ENCODE measurements around the gene OR5C1. TPM values are rescaled to one million over a fixed set of nuclear protein-coding genes. Genes with fewer than 3 reads are reported as not detected.

Gene OR5C1
- not detected for total RNA-seq
- not detected for polyA plus RNA-seq (ENCODE audit: insufficient read length in 2 of 2)
- long read RNA-seq, donor 1, result 0 reads
- long read RNA-seq, donor 2, result 0 reads
- long read RNA-seq, donor 3, result 0 reads
- long read RNA-seq, donor 4, result 0 reads

GRCh38 chr9:122788831-122789230 lies at the start of gene OR5C1:
Gene OR5C1, plus strand, starts transcription at chr9:122788933. Its CDS starts 0 bp downstream, at chr9:122788933.
- H3K9me3 ChIP-seq (ENCODE audit: control insufficient read depth, insufficient read depth, low read length), result no peaks in the 10 kb centered on the region
- no peak within 1 kb of the TSS for H3K4me3 ChIP-seq (ENCODE audit: low read depth, low read length)
- H3K4me1 ChIP-seq (ENCODE audit: control insufficient read depth, insufficient read depth, low read length), result no peaks in the 10 kb centered on the region
- 89% methylated on average over 12 of the region's 12 CpGs for WGBS (ENCODE audit: insufficient coverage)
- H3K36me3 ChIP-seq (ENCODE audit: control insufficient read depth, insufficient read depth, low read length), result no peaks in the 10 kb centered on the region
- no peaks in the 10 kb centered on the region for H3K27me3 ChIP-seq (ENCODE audit: control insufficient read depth, insufficient read depth, low read length)
- no peak for DNase-seq (ENCODE audit: low read depth in 4 of 6, low spot score in 6 of 6)
- no peak within 1 kb of the TSS for H3K27ac ChIP-seq (ENCODE audit: low read depth, low read length)

DNA sequence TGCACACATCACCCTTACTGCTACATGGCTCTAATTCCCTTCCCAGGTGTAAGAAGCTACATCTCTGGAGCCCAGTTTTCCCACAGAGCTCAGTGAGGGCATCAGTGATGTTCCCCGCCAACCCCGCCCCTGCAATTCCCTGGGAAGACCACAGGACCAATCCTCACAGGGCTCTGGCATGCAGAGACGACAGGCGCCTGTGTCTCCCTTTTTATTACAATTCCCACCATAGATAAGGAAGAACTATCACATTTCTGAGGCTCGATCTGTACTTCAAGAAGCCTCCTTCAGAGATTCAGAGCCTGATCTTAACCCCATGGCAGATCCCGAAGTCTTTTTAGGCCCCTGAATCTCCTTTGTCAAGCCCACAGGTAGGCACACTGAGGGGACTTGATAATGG lies 46.7 kb upstream of the OR5C1 start, which contains the start of gene OR1L6:
TSS of gene OR1L6 (plus strand) at position 301 of the 400 bp plus-strand sequence. CDS start 7,545 bp downstream, outside the sequence.
- Histone ChIP-seq H3K9me3 (ENCODE audit: control insufficient read depth, insufficient read depth, low read length) (peaks cover 2% of the 10 kb centered on the region), H3K4me3 (ENCODE audit: low read depth, low read length) (no peak within 1 kb of the TSS), H3K4me1 (ENCODE audit: control insufficient read depth, insufficient read depth, low read length) (no peaks in the 10 kb centered on the region), H3K36me3 (ENCODE audit: control insufficient read depth, insufficient read depth, low read length) (no peaks in the 10 kb centered on the region), H3K27ac (ENCODE audit: low read depth, low read length) (no peak within 1 kb of the TSS), H3K27me3 (ENCODE audit: control insufficient read depth, insufficient read depth, low read length) (no peaks in the 10 kb centered on the region)
- DNase-seq (ENCODE audit: low read depth in 4 of 6, low spot score in 6 of 6), result no peak
- WGBS (ENCODE audit: insufficient coverage), result 58% methylated on average over 5 of the region's 6 CpGs

GRCh38 chr9:122754825-122755224 lies 33.9 kb upstream of the OR5C1 start:
- H3K36me3 ChIP-seq (ENCODE audit: control insufficient read depth, insufficient read depth, low read length), result no peaks in the 10 kb centered on the region
- H3K4me1 ChIP-seq (ENCODE audit: control insufficient read depth, insufficient read depth, low read length), result no peaks in the 10 kb centered on the region
- no peak for DNase-seq (ENCODE audit: low read depth in 4 of 6, low spot score in 6 of 6)
- H3K27ac ChIP-seq (ENCODE audit: low read depth, low read length), result no peak overlapping the region
- H3K4me3 ChIP-seq (ENCODE audit: low read depth, low read length), result no peak overlapping the region
- 0% methylated on average over 1 of the region's 2 CpGs for WGBS (ENCODE audit: insufficient coverage)
- peaks cover 5% of the 10 kb centered on the region for H3K9me3 ChIP-seq (ENCODE audit: control insufficient read depth, insufficient read depth, low read length)
- no peaks in the 10 kb centered on the region for H3K27me3 ChIP-seq (ENCODE audit: control insufficient read depth, insufficient read depth, low read length)

DNA sequence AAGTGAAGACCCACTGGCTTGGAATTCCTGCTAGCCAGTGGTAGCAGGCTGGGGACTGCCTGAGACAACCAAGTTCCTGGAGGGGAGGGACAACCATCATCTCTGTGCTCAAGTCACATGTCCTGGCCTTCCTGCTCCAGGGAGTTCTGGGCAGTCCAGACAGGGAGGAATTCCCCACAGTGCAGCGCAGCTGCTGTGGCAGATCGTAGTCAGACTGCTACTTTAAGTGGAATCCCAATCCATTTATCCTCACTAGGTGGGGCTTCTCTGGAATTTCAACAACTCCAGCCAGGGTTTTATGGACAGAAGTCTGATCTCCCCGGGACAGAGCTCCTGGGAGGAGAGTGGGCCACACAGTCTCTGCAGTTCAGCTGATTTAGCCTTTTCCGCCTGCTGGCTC lies 20.9 kb upstream of the OR5C1 start:
- WGBS (ENCODE audit: insufficient coverage), result 82% methylated on average over 4 of the region's 4 CpGs
- Histone ChIP-seq H3K4me1 (ENCODE audit: control insufficient read depth, insufficient read depth, low read length) (no peaks in the 10 kb centered on the region), H3K9me3 (ENCODE audit: control insufficient read depth, insufficient read depth, low read length) (no peaks in the 10 kb centered on the region)

GRCh38 chr9:122777052-122777451 lies 11.7 kb upstream of the OR5C1 start:
- Histone ChIP-seq H3K4me1 (ENCODE audit: control insufficient read depth, insufficient read depth, low read length) (no peaks in the 10 kb centered on the region), H3K4me3 (ENCODE audit: low read depth, low read length) (no peak overlapping the region), H3K27me3 (ENCODE audit: control insufficient read depth, insufficient read depth, low read length) (no peaks in the 10 kb centered on the region), H3K9me3 (ENCODE audit: control insufficient read depth, insufficient read depth, low read length) (no peaks in the 10 kb centered on the region), H3K27ac (ENCODE audit: low read depth, low read length) (no peak overlapping the region), H3K36me3 (ENCODE audit: control insufficient read depth, insufficient read depth, low read length) (no peaks in the 10 kb centered on the region)
- WGBS (ENCODE audit: insufficient coverage), result 86% methylated on average over 5 of the region's 8 CpGs
- no peak for DNase-seq (ENCODE audit: low read depth in 4 of 6, low spot score in 6 of 6)

More for the DNA sequence above, 20.9 kb upstream of the OR5C1 start:
- no peaks in the 10 kb centered on the region for H3K27me3 ChIP-seq (ENCODE audit: control insufficient read depth, insufficient read depth, low read length)
- H3K36me3 ChIP-seq (ENCODE audit: control insufficient read depth, insufficient read depth, low read length), result no peaks in the 10 kb centered on the region
- DNase-seq (ENCODE audit: low read depth in 4 of 6, low spot score in 6 of 6), result no peak
- H3K4me3 ChIP-seq (ENCODE audit: low read depth, low read length), result no peak overlapping the region
- no peak overlapping the region for H3K27ac ChIP-seq (ENCODE audit: low read depth, low read length)

DNA sequence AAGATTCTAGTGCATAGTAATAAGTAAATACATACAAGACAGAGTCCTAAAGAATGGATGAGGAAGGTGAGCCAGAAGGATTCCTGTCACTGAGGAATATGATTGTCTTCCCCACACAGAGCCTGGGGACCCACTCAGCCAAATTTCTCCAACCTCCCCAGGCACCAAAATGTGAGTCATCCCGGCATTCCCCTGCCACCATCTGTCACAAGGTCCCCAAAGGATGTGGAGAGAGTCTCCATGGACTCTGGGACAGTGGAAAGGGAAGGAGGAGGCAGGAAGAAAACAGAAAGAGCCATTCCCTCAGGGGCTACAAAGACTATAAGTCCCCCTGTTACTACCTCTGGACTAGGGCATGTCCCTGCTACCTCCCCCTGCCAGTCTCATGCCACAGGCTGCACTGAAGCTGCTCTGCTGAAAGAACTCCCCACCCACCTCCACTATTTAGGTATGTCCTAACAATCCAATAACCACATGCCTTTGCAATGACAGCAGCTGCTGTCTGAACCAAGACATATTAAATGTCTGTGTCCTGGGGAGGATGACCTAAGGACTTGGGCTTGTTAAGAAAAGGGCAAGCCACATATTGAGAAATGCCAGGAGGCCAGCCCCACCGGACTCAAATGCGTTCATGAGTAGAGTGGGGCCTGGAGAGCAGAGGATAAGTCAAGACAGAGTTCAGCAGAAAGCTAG lies 10.7 kb upstream of the OR5C1 start:
- Histone ChIP-seq H3K27ac (ENCODE audit: low read depth, low read length) (no peak overlapping the region), H3K27me3 (ENCODE audit: control insufficient read depth, insufficient read depth, low read length) (no peaks in the 10 kb centered on the region), H3K9me3 (ENCODE audit: control insufficient read depth, insufficient read depth, low read length) (no peaks in the 10 kb centered on the region), H3K4me3 (ENCODE audit: low read depth, low read length) (no peak overlapping the region), H3K4me1 (ENCODE audit: control insufficient read depth, insufficient read depth, low read length) (no peaks in the 10 kb centered on the region), H3K36me3 (ENCODE audit: control insufficient read depth, insufficient read depth, low read length) (no peaks in the 10 kb centered on the region)
- no peak for DNase-seq (ENCODE audit: low read depth in 4 of 6, low spot score in 6 of 6)
- WGBS (ENCODE audit: insufficient coverage), result no CpG with 5 or more reads among the region's 3 CpGs

DNA sequence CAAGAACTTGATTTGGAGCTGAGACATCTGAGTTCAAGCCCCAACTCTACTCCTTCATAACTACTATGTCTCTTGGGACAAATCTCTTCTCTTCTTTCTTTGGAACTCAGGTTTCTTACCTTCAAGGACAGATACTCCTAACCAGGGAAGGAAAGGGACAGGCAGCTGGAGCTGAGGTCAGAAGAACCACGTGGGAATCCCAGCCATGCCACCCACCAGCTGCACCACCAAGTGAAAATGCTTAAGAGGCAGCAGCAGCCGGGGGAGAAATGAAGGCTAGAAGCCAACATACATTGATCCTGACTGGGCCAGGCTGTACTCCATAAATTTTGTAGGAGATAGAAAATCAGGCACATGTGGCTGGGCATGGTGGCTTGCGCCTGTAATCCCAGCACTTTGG lies 9.6 kb upstream of the OR5C1 start:
- no peak for DNase-seq (ENCODE audit: low read depth in 4 of 6, low spot score in 6 of 6)
- no peaks in the 10 kb centered on the region for H3K36me3 ChIP-seq (ENCODE audit: control insufficient read depth, insufficient read depth, low read length)
- H3K27me3 ChIP-seq (ENCODE audit: control insufficient read depth, insufficient read depth, low read length), result no peaks in the 10 kb centered on the region
- no peak overlapping the region for H3K27ac ChIP-seq (ENCODE audit: low read depth, low read length)
- H3K9me3 ChIP-seq (ENCODE audit: control insufficient read depth, insufficient read depth, low read length), result no peaks in the 10 kb centered on the region
- H3K4me3 ChIP-seq (ENCODE audit: low read depth, low read length), result no peak overlapping the region
- no CpG with 5 or more reads among the region's 3 CpGs for WGBS (ENCODE audit: insufficient coverage)
- H3K4me1 ChIP-seq (ENCODE audit: control insufficient read depth, insufficient read depth, low read length), result no peaks in the 10 kb centered on the region

GRCh38 chr9:122780026-122780425 lies 8.7 kb upstream of the OR5C1 start:
- no peaks in the 10 kb centered on the region for H3K4me1 ChIP-seq (ENCODE audit: control insufficient read depth, insufficient read depth, low read length)
- no peak overlapping the region for H3K27ac ChIP-seq (ENCODE audit: low read depth, low read length)
- no peak overlapping the region for H3K4me3 ChIP-seq (ENCODE audit: low read depth, low read length)
- no CpG with 5 or more reads among the region's 4 CpGs for WGBS (ENCODE audit: insufficient coverage)
- no peaks in the 10 kb centered on the region for H3K9me3 ChIP-seq (ENCODE audit: control insufficient read depth, insufficient read depth, low read length)
- H3K36me3 ChIP-seq (ENCODE audit: control insufficient read depth, insufficient read depth, low read length), result no peaks in the 10 kb centered on the region
- no peaks in the 10 kb centered on the region for H3K27me3 ChIP-seq (ENCODE audit: control insufficient read depth, insufficient read depth, low read length)
- DNase-seq (ENCODE audit: low read depth in 4 of 6, low spot score in 6 of 6), result no peak

DNA sequence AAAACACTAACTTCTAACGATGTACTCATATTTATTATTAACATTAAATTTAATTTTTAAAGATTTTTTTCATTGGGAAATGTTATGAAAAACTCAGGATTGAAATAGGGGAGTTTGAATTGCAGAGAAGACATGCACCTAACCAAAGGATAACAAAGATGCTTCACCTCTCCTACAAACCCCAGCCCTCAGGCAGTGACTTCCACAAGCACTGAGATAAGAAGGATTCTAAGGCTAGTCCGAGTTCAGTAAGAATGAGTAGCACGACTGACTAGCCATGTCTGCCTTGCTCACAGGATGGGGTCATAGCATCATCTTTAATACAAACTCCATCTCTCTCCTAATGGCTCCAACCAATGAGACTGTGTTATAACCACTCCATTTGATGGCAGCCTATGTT lies 7.1 kb upstream of the OR5C1 start:
- H3K27ac ChIP-seq (ENCODE audit: low read depth, low read length), result no peak overlapping the region
- DNase-seq (ENCODE audit: low read depth in 4 of 6, low spot score in 6 of 6), result no peak
- no peaks in the 10 kb centered on the region for H3K4me1 ChIP-seq (ENCODE audit: control insufficient read depth, insufficient read depth, low read length)
- H3K9me3 ChIP-seq (ENCODE audit: control insufficient read depth, insufficient read depth, low read length), result no peaks in the 10 kb centered on the region
- H3K4me3 ChIP-seq (ENCODE audit: low read depth, low read length), result no peak overlapping the region
- 55% methylated on average over 2 of the region's 3 CpGs for WGBS (ENCODE audit: insufficient coverage)
- no peaks in the 10 kb centered on the region for H3K36me3 ChIP-seq (ENCODE audit: control insufficient read depth, insufficient read depth, low read length)
- no peaks in the 10 kb centered on the region for H3K27me3 ChIP-seq (ENCODE audit: control insufficient read depth, insufficient read depth, low read length)

GRCh38 chr9:122785269-122785668 lies 3.5 kb upstream of the OR5C1 start:
- Histone ChIP-seq H3K9me3 (ENCODE audit: control insufficient read depth, insufficient read depth, low read length) (no peaks in the 10 kb centered on the region), H3K4me3 (ENCODE audit: low read depth, low read length) (no peak overlapping the region), H3K4me1 (ENCODE audit: control insufficient read depth, insufficient read depth, low read length) (no peaks in the 10 kb centered on the region), H3K27ac (ENCODE audit: low read depth, low read length) (no peak overlapping the region), H3K36me3 (ENCODE audit: control insufficient read depth, insufficient read depth, low read length) (no peaks in the 10 kb centered on the region), H3K27me3 (ENCODE audit: control insufficient read depth, insufficient read depth, low read length) (no peaks in the 10 kb centered on the region)
- no peak for DNase-seq (ENCODE audit: low read depth in 4 of 6, low spot score in 6 of 6)

All from spinal cord (tissue), 10 donors.